Hepatocyte (in vitro differentiated cells): ENCODE measurements around the gene KRTAP10-9.
"Not testable (repeated sequence)": the region's sequence is repeated elsewhere in the genome, so short reads cannot be mapped to it uniquely, and the experiment has no call there.

Experiments used
- EZH2 ChIP-seq: fragments of 200-600 bp; sonication (generic); IDR thresholded peaks from 2 replicates; pipeline ENCODE4 v1.6.1; 2016; ENCODE audit warnings: antibody characterized with exemption, mild to moderate bottlenecking, borderline replicate concordance
- EZH2phosphoT487 ChIP-seq: fragments of 200-600 bp; sonication (generic); IDR thresholded peaks from one replicate; pipeline ENCODE4 v1.6.1; 2018; ENCODE audit warnings: antibody characterized with exemption, mild to moderate bottlenecking, low read depth, moderate library complexity; ENCODE audit not compliant: unreplicated experiment, severe bottlenecking
- TF ChIP-seq, protein P1 (sequence below): fragments of 200-600 bp; sonication (generic); IDR thresholded peaks from 2 replicates; pipeline ENCODE4 v1.5.1; 2016; ENCODE audit warnings: antibody characterized with exemption, mild to moderate bottlenecking; ENCODE audit not compliant: poor library complexity

DNA sequence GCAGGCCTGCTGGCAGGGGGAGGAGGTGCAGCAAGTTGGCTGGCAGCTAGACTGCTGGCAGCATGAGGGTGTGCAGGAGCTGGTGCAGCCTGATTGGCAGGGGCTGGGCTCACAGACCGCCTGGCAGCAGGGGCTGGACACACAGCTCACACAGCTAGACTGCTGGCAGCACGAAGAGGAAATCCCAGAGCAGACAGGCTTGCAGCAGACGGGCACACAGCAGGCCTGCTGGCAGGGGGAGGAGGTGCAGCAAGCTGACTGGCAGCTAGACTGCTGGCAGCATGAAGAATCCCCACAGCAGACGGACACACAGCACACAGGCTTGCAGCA, 35.1 kb upstream of the KRTAP10-9 start:
- TF ChIP-seq, protein P1, sequence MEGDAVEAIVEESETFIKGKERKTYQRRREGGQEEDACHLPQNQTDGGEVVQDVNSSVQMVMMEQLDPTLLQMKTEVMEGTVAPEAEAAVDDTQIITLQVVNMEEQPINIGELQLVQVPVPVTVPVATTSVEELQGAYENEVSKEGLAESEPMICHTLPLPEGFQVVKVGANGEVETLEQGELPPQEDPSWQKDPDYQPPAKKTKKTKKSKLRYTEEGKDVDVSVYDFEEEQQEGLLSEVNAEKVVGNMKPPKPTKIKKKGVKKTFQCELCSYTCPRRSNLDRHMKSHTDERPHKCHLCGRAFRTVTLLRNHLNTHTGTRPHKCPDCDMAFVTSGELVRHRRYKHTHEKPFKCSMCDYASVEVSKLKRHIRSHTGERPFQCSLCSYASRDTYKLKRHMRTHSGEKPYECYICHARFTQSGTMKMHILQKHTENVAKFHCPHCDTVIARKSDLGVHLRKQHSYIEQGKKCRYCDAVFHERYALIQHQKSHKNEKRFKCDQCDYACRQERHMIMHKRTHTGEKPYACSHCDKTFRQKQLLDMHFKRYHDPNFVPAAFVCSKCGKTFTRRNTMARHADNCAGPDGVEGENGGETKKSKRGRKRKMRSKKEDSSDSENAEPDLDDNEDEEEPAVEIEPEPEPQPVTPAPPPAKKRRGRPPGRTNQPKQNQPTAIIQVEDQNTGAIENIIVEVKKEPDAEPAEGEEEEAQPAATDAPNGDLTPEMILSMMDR, result not testable (repeated sequence)
- TF ChIP-seq EZH2, EZH2phosphoT487: not testable (repeated sequence)
